GM12878 (cell line): Measurements from ENCODE around the gene MEIOC. TPM values are rescaled to one million over a fixed set of nuclear protein-coding genes. Genes with fewer than 3 reads are reported as not detected.

Source experiments
- ATAC-seq: fragments of 200-7000 bp; cut with Tn5 transposase; 3 replicates; pipeline ENCODE4 v1.9.1; 2020; ENCODE audit warnings: mild to moderate bottlenecking, moderate library complexity
- BruUV-seq: library from RNA; stranded (reverse); fragments of 400-500 nt; replicated peaks from 2 replicates; lab custom pipeline; 2021; lab: Mats Ljungman, UMichigan
- CTCF ChIA-PET: fragments of 300-600 bp; sonication (Branson Sonifier 250); formaldehyde crosslinking; extraction: SDS; loops from one replicate; lab custom pipeline; 2021; ENCODE audit warnings: inconsistent platforms; lab: Yijun Ruan, JAX
- POLR2A ChIA-PET: fragments of 350-600 bp; formaldehyde crosslinking; extraction: SDS; loops from one replicate; lab custom pipeline; 2021; ENCODE audit warnings: inconsistent platforms; lab: Charles Lee
- RAD21 ChIA-PET: fragments of 300-600 bp; sonication (Branson Sonifier 250); formaldehyde crosslinking; loops from one replicate; lab custom pipeline; 2023; ENCODE audit warnings: antibody characterized with exemption; ENCODE audit not compliant: unreplicated experiment; lab: Charles Lee
- SMC1A ChIA-PET: fragments of 300-600 bp; sonication (Branson Sonifier 250); formaldehyde crosslinking; loops from one replicate; lab custom pipeline; 2023; ENCODE audit not compliant: unreplicated experiment, uncharacterized antibody; lab: Charles Lee
- DNase-seq: peaks from one replicate; pipeline ENCODE4 v3.0.0-alpha.2; 2011; ENCODE audit warnings: low read depth, low spot score
- FAIRE-seq: peaks from 3 replicates; lab custom pipeline; 2011; peaks lifted over from hg19 to GRCh38; lab: Jason Lieb, UNC
- H2AFZ ChIP-seq: 2 replicates; pipeline ENCODE4 v1.6.0; 2011; ENCODE audit warnings: low read depth, low read length, control low read depth; ENCODE audit not compliant: control insufficient read depth
- H3K27ac ChIP-seq: 2 replicates; pipeline ENCODE4 v1.5.1; 2011; ENCODE audit warnings: control low read depth; ENCODE audit not compliant: control insufficient read depth, insufficient read depth
- H3K27me3 ChIP-seq, 2 experiments: replicated peaks in 1 of 2; 2 replicates each; pipeline versions ENCODE4 v1.6.0 to v1.6.1; 2011; ENCODE audit warnings: low read length in 1 of 2; ENCODE audit not compliant: control insufficient read depth in 2 of 2, insufficient read depth in 2 of 2
- H3K36me3 ChIP-seq, 2 experiments: 2 replicates each; pipeline ENCODE4 v1.5.1; 2011; ENCODE audit warnings: low read length in 1 of 2; ENCODE audit not compliant: control insufficient read depth in 2 of 2, insufficient read depth in 2 of 2
- H3K4me1 ChIP-seq: 2 replicates; pipeline ENCODE4 v1.6.1; 2011; ENCODE audit warnings: mild to moderate bottlenecking, low read length, moderate library complexity, mixed read lengths; ENCODE audit not compliant: control insufficient read depth, insufficient read depth
- H3K4me2 ChIP-seq: 2 replicates; pipeline ENCODE4 v1.6.0; 2011; ENCODE audit warnings: control low read depth; ENCODE audit not compliant: control insufficient read depth, insufficient read depth
- H3K4me3 ChIP-seq: fragments of 200-600 bp; sonication (generic); 2 replicates; pipeline ENCODE4 v1.5.1; 2016
- H3K79me2 ChIP-seq: 2 replicates; pipeline ENCODE4 v1.6.0; 2011; ENCODE audit warnings: low read length; ENCODE audit not compliant: control insufficient read depth, insufficient read depth
- H3K9ac ChIP-seq: 2 replicates; pipeline ENCODE4 v1.8.0; 2011; ENCODE audit warnings: low read length, control low read depth, mixed read lengths; ENCODE audit not compliant: control insufficient read depth, insufficient read depth
- H3K9me3 ChIP-seq: replicated peaks from 3 replicates; pipeline ENCODE4 v1.5.1; 2011; ENCODE audit warnings: mild to moderate bottlenecking, low read length; ENCODE audit not compliant: control insufficient read depth, insufficient read depth
- H4K20me1 ChIP-seq: 2 replicates; pipeline ENCODE4 v1.6.0; 2011; ENCODE audit not compliant: control insufficient read depth, insufficient read depth
- BRCA1 ChIP-seq: IDR thresholded peaks from 2 replicates; pipeline ENCODE4 v1.6.1; 2011; ENCODE audit warnings: low read depth, low read length, improper control_type of control experiment
- HDAC2 ChIP-seq: fragments of 200-600 bp; sonication (generic); IDR thresholded peaks from 2 replicates; pipeline ENCODE4 v1.6.1; 2017
- IKZF1 ChIP-seq: fragments of 450-650 bp; conservative IDR thresholded peaks from 2 replicates; pipeline ENCODE4 v1.6.1; 2017; ENCODE audit warnings: antibody characterized with exemption, mild to moderate bottlenecking
- MTA2 ChIP-seq: fragments of 450-650 bp; IDR thresholded peaks from 2 replicates; pipeline ENCODE4 v1.6.1; 2016; ENCODE audit warnings: low read depth, mild to moderate bottlenecking, moderate library complexity
- NBN ChIP-seq: fragments of 450-650 bp; IDR thresholded peaks from 2 replicates; pipeline ENCODE4 v1.6.1; 2016
- RAD51 ChIP-seq: fragments of 450-650 bp; IDR thresholded peaks from 2 replicates; pipeline ENCODE4 v1.6.1; 2016; ENCODE audit warnings: moderate library complexity, mild to moderate bottlenecking, inconsistent platforms
- STAT3 ChIP-seq: IDR thresholded peaks from 2 replicates; pipeline ENCODE4 v1.6.1; 2011; ENCODE audit warnings: low read depth, low read length, improper control_type of control experiment
- YBX1 ChIP-seq: fragments of 450-650 bp; IDR thresholded peaks from 2 replicates; pipeline ENCODE4 v1.6.1; 2016; ENCODE audit warnings: antibody characterized with exemption
- WGBS: methylation state at CpG from one replicate; pipeline ENCODE4 v1.1.6; 2016; ENCODE audit warnings: low lambda C conversion rate; ENCODE audit not compliant: insufficient replicate concordance, insufficient coverage; ENCODE audit errors: missing lambda C conversion rate; 5-methylcytosine and 5-hydroxymethylcytosine counted together
- in situ Hi-C: fragments of 300-500 bp; cut with MboI; formaldehyde crosslinking; loops from 9 replicates; pipeline ENCODE4 v1.14.3; 2018; ENCODE audit warnings: mixed read lengths
- intact Hi-C: fragments of 100-400 bp; cut with micrococcal nuclease; formaldehyde crosslinking; loops from one replicate; pipeline ENCODE4 v1.14.2; 2022; ENCODE audit not compliant: unreplicated experiment
- polyA plus RNA-seq, 11 experiments: library from polyadenylated mRNA; depleted of rRNA in 4 of 11; unstranded in 6 of 11; stranded (reverse) in 5 of 11; fragments of >200 nt; fragmentation: Nextera tagmentation in 4 of 11; fragmentation: Illumina TruSeq in 1 of 11; extraction: Ambion mirVana in 4 of 11; extraction: Trizol in 1 of 11; gene quantifications; 1 replicate in 1 of 11; 2 replicates in 10 of 11; pipeline versions ENCODE4 v1.2.1 to v1.2.3, GENCODE V29; 2011 to 2016; ENCODE audit warnings: inconsistent platforms in 2 of 11, missing spikeins in 2 of 11, low read depth in 1 of 11
- total RNA-seq, 4 experiments: library from RNA; depleted of rRNA in 3 of 4; stranded (reverse); fragments of >200 nt in 3 of 4; fragmentation: Illumina TruSeq in 1 of 4; extraction: Trizol in 1 of 4; gene quantifications; 2 replicates each; pipeline versions ENCODE4 v1.2.1 to v1.2.3, GENCODE V29; 2013 to 2021
- TF ChIP-seq, protein P1 (sequence below): IDR thresholded peaks from 2 replicates; pipeline ENCODE4 v1.6.1; 2011; ENCODE audit warnings: mild to moderate bottlenecking, low read depth, low read length, moderate library complexity; ENCODE audit not compliant: insufficient replicate concordance

MEIOC gene
- total and polyA plus RNA-seq, 10 of the 15 experiments (the other 5 are each of a cell fraction or from before 2014, with no cell fraction given): 0.01 to 0.48 (median 0.12) TPM; not detected in 4

DNA sequence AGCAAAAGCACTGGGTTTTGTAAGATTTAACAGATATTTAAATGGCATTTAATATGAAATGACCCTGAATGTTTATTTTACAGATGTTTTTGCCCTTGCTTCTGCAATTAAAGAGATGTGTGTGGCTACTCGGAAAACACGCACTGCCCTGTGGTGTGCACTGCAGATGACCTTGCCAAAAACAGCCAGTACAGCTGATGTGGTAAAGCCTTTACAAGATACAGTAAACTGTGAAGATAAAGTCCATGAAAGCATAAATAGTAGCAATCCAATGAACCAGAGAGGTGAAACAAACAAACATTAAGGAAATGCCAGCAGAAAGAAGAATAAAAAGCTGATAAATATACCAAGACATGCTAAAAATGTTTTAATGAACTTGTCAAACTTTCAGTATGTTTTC is 17.6 kb downstream of the MEIOC start:
- no peaks in the 10 kb centered on the region for H3K79me2 ChIP-seq
- H3K4me3 ChIP-seq: no peak overlapping the region
- ChIA-PET CTCF (interaction anchor here (0.7 to 1.5 kb wide), 4 partner anchors 75 to 150 kb away, joined by 3 to 5 read pairs (median 3); no protein-coding TSS in a partner anchor), SMC1A (interaction anchor here (1.6 kb wide), 1 partner anchor 141 kb away, joined by 6 read pairs; no protein-coding TSS in a partner anchor), RAD21 (interaction anchor here (0.6 to 0.8 kb wide), 2 partner anchors 20 to 140 kb away, joined by 3 read pairs; no protein-coding TSS in a partner anchor), POLR2A (no interaction called here)
- no peaks in the 10 kb centered on the region for H3K4me1 ChIP-seq
- H3K27me3 ChIP-seq: no peaks in the 10 kb centered on the region
- H2AFZ ChIP-seq: no peak overlapping the region
- no peak for DNase-seq
- ATAC-seq: no peak
- no TSS peak for BruUV-seq
- 0 out of 4 replicates have a peak, but pooled peaks cover 0 to 2% of the 10 kb centered on the region in 2 experiments for H3K36me3 ChIP-seq
- no peak for FAIRE-seq
- no peak for TF ChIP-seq MTA2
- no peak for TF ChIP-seq RAD51
- no peak for TF ChIP-seq NBN
- TF ChIP-seq HDAC2: no peak
- no peak for TF ChIP-seq YBX1
- TF ChIP-seq BRCA1: no peak
- no peak for TF ChIP-seq STAT3
- TF ChIP-seq, protein P1, sequence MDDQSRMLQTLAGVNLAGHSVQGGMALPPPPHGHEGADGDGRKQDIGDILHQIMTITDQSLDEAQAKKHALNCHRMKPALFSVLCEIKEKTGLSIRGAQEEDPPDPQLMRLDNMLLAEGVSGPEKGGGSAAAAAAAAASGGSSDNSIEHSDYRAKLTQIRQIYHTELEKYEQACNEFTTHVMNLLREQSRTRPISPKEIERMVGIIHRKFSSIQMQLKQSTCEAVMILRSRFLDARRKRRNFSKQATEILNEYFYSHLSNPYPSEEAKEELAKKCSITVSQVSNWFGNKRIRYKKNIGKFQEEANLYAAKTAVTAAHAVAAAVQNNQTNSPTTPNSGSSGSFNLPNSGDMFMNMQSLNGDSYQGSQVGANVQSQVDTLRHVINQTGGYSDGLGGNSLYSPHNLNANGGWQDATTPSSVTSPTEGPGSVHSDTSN: no peak
- TF ChIP-seq IKZF1: no peak
- 82% methylated on average over 2 of the region's 2 CpGs for WGBS
- no peaks in the 10 kb centered on the region for H4K20me1 ChIP-seq
- in situ Hi-C loops (no loop called here), intact Hi-C loops (no loop called here)
- H3K27ac ChIP-seq: no peak overlapping the region
- no peak overlapping the region for H3K4me2 ChIP-seq
- no peak overlapping the region for H3K9ac ChIP-seq
- H3K9me3 ChIP-seq: no peaks in the 10 kb centered on the region
